ENCODE results near the gene CFAP100.

DNA sequence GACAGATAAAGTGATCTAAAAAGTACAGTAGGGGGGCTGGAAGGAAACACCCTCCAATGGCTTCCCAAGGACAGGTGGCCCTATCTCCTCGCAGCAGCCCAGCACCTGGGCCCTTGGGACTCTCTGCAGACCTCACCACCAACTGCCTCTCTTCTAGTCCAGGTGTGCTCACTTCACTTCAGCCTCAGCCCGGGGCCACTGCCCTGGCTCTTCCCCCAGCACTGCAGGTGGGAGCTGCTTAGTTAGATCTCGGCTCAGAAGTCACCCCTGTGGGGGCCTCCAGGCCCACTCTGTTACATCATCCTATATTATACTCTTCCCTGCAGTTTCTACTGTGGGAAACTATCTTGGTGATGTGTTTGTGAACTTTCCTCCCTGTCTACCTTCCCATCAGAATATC lies 39.5 kb upstream of the CFAP100 start:
- TF ChIP-seq CTCF (IDR thresholded peaks at IDR 0.05; ENCODE audit: low read length), result no peak
- TF ChIP-seq EZH2phosphoT487 (IDR thresholded peaks at IDR 0.05; ENCODE audit: low read length), result no peak
- no peak for TF ChIP-seq EZH2 (optimal IDR thresholded peaks at IDR 0.05; ENCODE audit: low read depth, low read length)

All from MM.1S (cell line).